ENCODE data around the gene TUBA8. TPM values are rescaled to one million over a fixed set of nuclear protein-coding genes. Genes with fewer than 3 reads are reported as not detected.
"Not testable (repeated sequence)": the region's sequence is repeated elsewhere in the genome, so short reads cannot be mapped to it uniquely, and the experiment has no call there.

TUBA8 gene
- total and polyA plus RNA-seq, 2 experiments from 2014 or later: 0.32 TPM; not detected in 1

- Histone ChIP-seq H3K36me3 (ENCODE audit: low read depth) (no peaks in the 10 kb centered on the region), H3K4me2 (ENCODE audit: unreplicated experiment) (no peak overlapping the region), H3K4me1 (ENCODE audit: insufficient read depth) (no peaks in the 10 kb centered on the region), H3K9me3 (ENCODE audit: low read depth) (no peaks in the 10 kb centered on the region), H3F3A (ENCODE audit: insufficient read depth) (no peaks in the 10 kb centered on the region), H4K20me1 (ENCODE audit: insufficient read depth) (no peaks in the 10 kb centered on the region), H2AFZ (no peak overlapping the region), H3K9me2 (ENCODE audit: insufficient read depth) (no peaks in the 10 kb centered on the region), H3K79me2 (ENCODE audit: insufficient read depth) (no peaks in the 10 kb centered on the region), H3K27me3 (replicated peaks; ENCODE audit: insufficient read depth) (no peaks in the 10 kb centered on the region), H3K9ac (no peak overlapping the region), H3K27ac (no peak overlapping the region), H3K4me3 (no peak overlapping the region)
- TF ChIP-seq EZH2phosphoT487 (IDR thresholded peaks at IDR 0.05; ENCODE audit: insufficient read depth, low read depth) (no peak), EZH2 (IDR thresholded peaks at IDR 0.05; ENCODE audit: insufficient read depth, poor library complexity, severe bottlenecking) (no peak)
- DNase-seq: no peak
- 52 to 58% methylated on average over 8 of the region's 8 CpGs for WGBS, 2 experiments (ENCODE audit: low coverage in 1 of 2, low lambda C conversion rate in 2 of 2, missing lambda C conversion rate in 2 of 2)
- in situ Hi-C loops (cut with MboI): no loop called here
Observed at GRCh38 chr22:18130018-18130417, 19.4 kb downstream of the TUBA8 start.

- no peaks in the 10 kb centered on the region for H3K79me2 ChIP-seq (ENCODE audit: insufficient read depth)
- no peak overlapping the region for H3K4me2 ChIP-seq (ENCODE audit: unreplicated experiment)
- H3K36me3 ChIP-seq (ENCODE audit: low read depth): no peaks in the 10 kb centered on the region
- H3K4me3 ChIP-seq: no peak overlapping the region
- no peak overlapping the region for H3K9ac ChIP-seq
- no peak overlapping the region for H3K27ac ChIP-seq
- no peaks in the 10 kb centered on the region for H3K9me3 ChIP-seq (ENCODE audit: low read depth)
- no peak for TF ChIP-seq EZH2 (IDR thresholded peaks at IDR 0.05; ENCODE audit: insufficient read depth, poor library complexity, severe bottlenecking)
- no peak for TF ChIP-seq EZH2phosphoT487 (IDR thresholded peaks at IDR 0.05; ENCODE audit: insufficient read depth, low read depth)
- H3K4me1 ChIP-seq (ENCODE audit: insufficient read depth): no peaks in the 10 kb centered on the region
- H2AFZ ChIP-seq: no peak overlapping the region
- DNase-seq: no peak
- in situ Hi-C loops (cut with MboI): no loop called here
- no peaks in the 10 kb centered on the region for H3F3A ChIP-seq (ENCODE audit: insufficient read depth)
- no peaks in the 10 kb centered on the region for H3K27me3 ChIP-seq (replicated peaks; ENCODE audit: insufficient read depth)
- WGBS, 2 experiments (ENCODE audit: low coverage in 1 of 2, low lambda C conversion rate in 2 of 2, missing lambda C conversion rate in 2 of 2): 90% methylated on average over 20 of the region's 20 CpGs
- H3K9me2 ChIP-seq (ENCODE audit: insufficient read depth): no peaks in the 10 kb centered on the region
- H4K20me1 ChIP-seq (ENCODE audit: insufficient read depth): no peaks in the 10 kb centered on the region
Observed at GRCh38 chr22:18130699-18131429, 20.3 kb downstream of the TUBA8 start.

- Histone ChIP-seq H3K4me3 (no peak overlapping the region), H3F3A (ENCODE audit: insufficient read depth) (no peaks in the 10 kb centered on the region), H3K4me2 (ENCODE audit: unreplicated experiment) (no peak overlapping the region), H3K79me2 (ENCODE audit: insufficient read depth) (no peaks in the 10 kb centered on the region), H3K9me2 (ENCODE audit: insufficient read depth) (no peaks in the 10 kb centered on the region), H4K20me1 (ENCODE audit: insufficient read depth) (no peaks in the 10 kb centered on the region), H3K27ac (no peak overlapping the region), H3K27me3 (replicated peaks; ENCODE audit: insufficient read depth) (no peaks in the 10 kb centered on the region), H2AFZ (no peak overlapping the region), H3K4me1 (ENCODE audit: insufficient read depth) (no peaks in the 10 kb centered on the region), H3K36me3 (ENCODE audit: low read depth) (no peaks in the 10 kb centered on the region), H3K9me3 (ENCODE audit: low read depth) (no peaks in the 10 kb centered on the region), H3K9ac (no peak overlapping the region)
- TF ChIP-seq EZH2 (IDR thresholded peaks at IDR 0.05; ENCODE audit: insufficient read depth, poor library complexity, severe bottlenecking): no peak
- TF ChIP-seq EZH2phosphoT487 (IDR thresholded peaks at IDR 0.05; ENCODE audit: insufficient read depth, low read depth): no peak
- no peak for DNase-seq
- in situ Hi-C loops (cut with MboI): no loop called here
- WGBS, 2 experiments (ENCODE audit: low coverage in 1 of 2, low lambda C conversion rate in 2 of 2, missing lambda C conversion rate in 2 of 2): 5 to 11% methylated on average over 2 of the region's 2 CpGs
Observed at GRCh38 chr22:18133452-18133851, 22.8 kb downstream of the TUBA8 start.

GRCh38 chr22:18136563-18137320 lies 26.1 kb downstream of the TUBA8 start:
- 91 to 93% methylated on average over 20 to 21 of the region's 21 CpGs for WGBS, 2 experiments (ENCODE audit: low coverage in 1 of 2, low lambda C conversion rate in 2 of 2, missing lambda C conversion rate in 2 of 2)

GRCh38 chr22:18141004-18141403 lies 30.4 kb downstream of the TUBA8 start:
- WGBS, 2 experiments (ENCODE audit: low coverage in 1 of 2, low lambda C conversion rate in 2 of 2, missing lambda C conversion rate in 2 of 2): 79 to 86% methylated on average over 6 of the region's 6 CpGs
- DNase-seq; H4K20me1 ChIP-seq (ENCODE audit: insufficient read depth); H3K36me3 ChIP-seq (ENCODE audit: low read depth); H3K4me3 ChIP-seq; H3K9me3 ChIP-seq (ENCODE audit: low read depth); H3K79me2 ChIP-seq (ENCODE audit: insufficient read depth); H2AFZ ChIP-seq; H3K27ac ChIP-seq; H3K9ac ChIP-seq; H3K27me3 ChIP-seq (replicated peaks; ENCODE audit: insufficient read depth); H3F3A ChIP-seq (ENCODE audit: insufficient read depth); H3K4me2 ChIP-seq (ENCODE audit: unreplicated experiment); H3K4me1 ChIP-seq (ENCODE audit: insufficient read depth); H3K9me2 ChIP-seq (ENCODE audit: insufficient read depth); in situ Hi-C loops (cut with MboI): not testable (repeated sequence)

More at GRCh38 chr22:18136563-18137320, 26.1 kb downstream of the TUBA8 start:
- H4K20me1 ChIP-seq (ENCODE audit: insufficient read depth): no peaks in the 10 kb centered on the region
- no peak overlapping the region for H2AFZ ChIP-seq
- H3K79me2 ChIP-seq (ENCODE audit: insufficient read depth): no peaks in the 10 kb centered on the region
- no peaks in the 10 kb centered on the region for H3F3A ChIP-seq (ENCODE audit: insufficient read depth)
- H3K4me3 ChIP-seq: no peak overlapping the region
- no peaks in the 10 kb centered on the region for H3K9me3 ChIP-seq (ENCODE audit: low read depth)
- no peaks in the 10 kb centered on the region for H3K4me1 ChIP-seq (ENCODE audit: insufficient read depth)
- no peaks in the 10 kb centered on the region for H3K36me3 ChIP-seq (ENCODE audit: low read depth)
- H3K9ac ChIP-seq: no peak overlapping the region
- TF ChIP-seq EZH2phosphoT487 (IDR thresholded peaks at IDR 0.05; ENCODE audit: insufficient read depth, low read depth): no peak
- no peak for TF ChIP-seq EZH2 (IDR thresholded peaks at IDR 0.05; ENCODE audit: insufficient read depth, poor library complexity, severe bottlenecking)
- H3K27me3 ChIP-seq (replicated peaks; ENCODE audit: insufficient read depth): no peaks in the 10 kb centered on the region
- no peaks in the 10 kb centered on the region for H3K9me2 ChIP-seq (ENCODE audit: insufficient read depth)
- in situ Hi-C loops (cut with MboI): no loop called here
- no peak for DNase-seq
- H3K27ac ChIP-seq: no peak overlapping the region
- no peak overlapping the region for H3K4me2 ChIP-seq (ENCODE audit: unreplicated experiment)

Measured in GM23248 (cell line).